KMS-11 (cell line): ENCODE measurements around the gene TMEM204.

Source experiments
- H2AFZ ChIP-seq: fragments of 200-600 bp; sonication (generic); 2 replicates; pipeline ENCODE4 v1.6.1; 2016; ENCODE audit warnings: antibody characterized with exemption, mixed run types, low read depth
- H3K27ac ChIP-seq: fragments of 200-600 bp; sonication (generic); 2 replicates; pipeline ENCODE4 v1.6.1; 2016; ENCODE audit warnings: mild to moderate bottlenecking, mixed run types
- H3K27me3 ChIP-seq: fragments of 200-600 bp; sonication (generic); 2 replicates; pipeline ENCODE4 v1.6.1; 2017; ENCODE audit warnings: mild to moderate bottlenecking, low read depth, mixed run types, moderate library complexity; ENCODE audit not compliant: insufficient read depth
- H3K36me3 ChIP-seq: fragments of 200-600 bp; sonication (generic); 2 replicates; pipeline ENCODE4 v1.6.1; 2017; ENCODE audit warnings: mild to moderate bottlenecking, mixed run types; ENCODE audit not compliant: insufficient read depth
- H3K4me1 ChIP-seq: fragments of 200-600 bp; sonication (generic); 2 replicates; pipeline ENCODE4 v1.6.1; 2016; ENCODE audit warnings: mild to moderate bottlenecking, low read depth, mixed run types; ENCODE audit not compliant: poor library complexity, severe bottlenecking
- H3K4me2 ChIP-seq: fragments of 200-600 bp; sonication (generic); 2 replicates; pipeline ENCODE4 v1.7.0; 2016; ENCODE audit warnings: mild to moderate bottlenecking, mixed run types
- H3K4me3 ChIP-seq: fragments of 200-600 bp; sonication (generic); IDR thresholded peaks from 2 replicates; pipeline ENCODE4 v1.6.1; 2017; ENCODE audit warnings: low read depth, low read length, mixed read lengths; ENCODE audit not compliant: insufficient read depth
- H3K79me2 ChIP-seq: fragments of 200-600 bp; sonication (generic); 2 replicates; pipeline ENCODE4 v1.6.1; 2016; ENCODE audit warnings: low read depth, mixed run types; ENCODE audit not compliant: insufficient read depth
- H3K9ac ChIP-seq: fragments of 200-600 bp; sonication (generic); 2 replicates; pipeline ENCODE4 v1.6.1; 2016; ENCODE audit warnings: mild to moderate bottlenecking, mixed run types
- H4K20me1 ChIP-seq: fragments of 200-600 bp; sonication (generic); 2 replicates; pipeline ENCODE4 v1.6.1; 2016; ENCODE audit warnings: mild to moderate bottlenecking, mixed run types; ENCODE audit not compliant: insufficient read depth
- TF ChIP-seq, protein P1 (sequence below): fragments of 200-600 bp; sonication (generic); conservative IDR thresholded peaks from 2 replicates; pipeline ENCODE4 v1.6.1; 2017; ENCODE audit warnings: low read depth, mild to moderate bottlenecking, antibody characterized with exemption, low read length, moderate library complexity, mixed read lengths

TMEM204 gene

DNA sequence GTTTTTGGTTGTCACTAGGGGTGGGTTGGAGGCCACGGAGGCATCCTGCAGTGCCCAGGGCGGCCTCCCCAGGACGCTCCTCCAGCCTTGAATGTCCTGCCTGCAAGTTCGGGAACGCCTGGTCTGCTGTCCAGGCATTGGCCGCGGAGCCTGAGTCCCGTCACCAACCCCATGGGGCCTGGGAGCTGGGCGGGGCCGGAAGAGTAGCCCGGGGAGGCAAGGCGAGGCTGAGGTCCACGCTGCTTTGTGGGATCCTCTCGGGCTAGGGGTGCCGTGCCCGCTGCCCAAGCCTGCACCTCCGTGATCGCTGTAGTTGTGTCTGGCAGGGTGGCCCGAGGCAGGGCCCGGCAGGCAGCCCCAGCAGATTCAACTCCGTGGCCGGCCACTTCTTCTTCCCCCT lies 27.6 kb upstream of the TMEM204 start:
- H2AFZ ChIP-seq: no peak overlapping the region
- H3K36me3 ChIP-seq: peaks cover 10% of the 10 kb centered on the region; the same call in 1 of the 2 replicates
- H3K9ac ChIP-seq: no peak overlapping the region
- H3K79me2 ChIP-seq: no peaks in the 10 kb centered on the region
- TF ChIP-seq, protein P1, sequence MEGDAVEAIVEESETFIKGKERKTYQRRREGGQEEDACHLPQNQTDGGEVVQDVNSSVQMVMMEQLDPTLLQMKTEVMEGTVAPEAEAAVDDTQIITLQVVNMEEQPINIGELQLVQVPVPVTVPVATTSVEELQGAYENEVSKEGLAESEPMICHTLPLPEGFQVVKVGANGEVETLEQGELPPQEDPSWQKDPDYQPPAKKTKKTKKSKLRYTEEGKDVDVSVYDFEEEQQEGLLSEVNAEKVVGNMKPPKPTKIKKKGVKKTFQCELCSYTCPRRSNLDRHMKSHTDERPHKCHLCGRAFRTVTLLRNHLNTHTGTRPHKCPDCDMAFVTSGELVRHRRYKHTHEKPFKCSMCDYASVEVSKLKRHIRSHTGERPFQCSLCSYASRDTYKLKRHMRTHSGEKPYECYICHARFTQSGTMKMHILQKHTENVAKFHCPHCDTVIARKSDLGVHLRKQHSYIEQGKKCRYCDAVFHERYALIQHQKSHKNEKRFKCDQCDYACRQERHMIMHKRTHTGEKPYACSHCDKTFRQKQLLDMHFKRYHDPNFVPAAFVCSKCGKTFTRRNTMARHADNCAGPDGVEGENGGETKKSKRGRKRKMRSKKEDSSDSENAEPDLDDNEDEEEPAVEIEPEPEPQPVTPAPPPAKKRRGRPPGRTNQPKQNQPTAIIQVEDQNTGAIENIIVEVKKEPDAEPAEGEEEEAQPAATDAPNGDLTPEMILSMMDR: no peak
- no peak overlapping the region for H3K4me3 ChIP-seq
- no peaks in the 10 kb centered on the region for H3K4me1 ChIP-seq
- no peaks in the 10 kb centered on the region for H4K20me1 ChIP-seq
- H3K27ac ChIP-seq: no peak overlapping the region
- H3K27me3 ChIP-seq: no peaks in the 10 kb centered on the region
- no peak overlapping the region for H3K4me2 ChIP-seq

DNA sequence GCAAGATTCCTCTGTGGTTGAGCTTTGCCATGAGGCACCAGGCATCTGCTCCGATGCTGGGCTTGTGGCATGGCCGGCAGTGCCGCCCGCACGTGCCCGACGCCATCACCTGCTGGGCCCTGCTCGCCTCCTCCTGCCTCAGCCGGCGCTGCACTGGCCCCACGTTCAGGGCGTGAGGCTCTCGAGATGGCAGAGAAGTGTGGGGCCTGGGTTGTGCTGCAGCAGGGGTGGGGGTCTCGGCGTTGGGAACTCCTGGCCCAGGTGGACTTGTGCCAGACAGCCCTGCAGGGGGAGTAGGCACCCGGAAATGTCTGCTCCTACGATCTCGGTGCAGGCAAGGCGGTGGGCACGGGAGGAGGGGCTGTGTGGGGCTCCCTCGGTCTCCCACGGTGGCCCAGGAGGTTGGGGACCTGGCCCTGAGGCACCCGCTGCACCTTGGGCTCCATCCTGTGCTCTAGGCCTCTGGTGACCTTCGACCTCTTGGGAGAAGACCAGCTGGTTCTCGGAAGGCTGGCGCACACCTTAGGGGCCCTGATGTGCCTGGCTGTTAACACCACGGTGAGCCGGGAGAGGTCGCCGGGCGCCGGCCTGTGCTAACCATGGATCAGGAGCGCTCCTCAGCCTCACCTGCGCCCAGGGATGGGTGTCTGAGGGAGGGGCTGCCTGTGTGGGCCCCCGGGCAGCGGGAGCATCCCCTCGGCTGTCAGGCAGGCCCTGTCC lies 26.8 kb upstream of the TMEM204 start:
- Histone ChIP-seq H3K4me3 (no peak overlapping the region), H3K79me2 (no peaks in the 10 kb centered on the region), H3K4me1 (no peaks in the 10 kb centered on the region), H3K27me3 (no peaks in the 10 kb centered on the region), H2AFZ (no peak overlapping the region), H3K4me2 (no peak overlapping the region), H3K27ac (no peak overlapping the region), H3K9ac (no peak overlapping the region), H3K36me3 (peaks cover 4% of the 10 kb centered on the region; the same call in 1 of the 2 replicates), H4K20me1 (no peaks in the 10 kb centered on the region)
- TF ChIP-seq, protein P1: no peak

DNA sequence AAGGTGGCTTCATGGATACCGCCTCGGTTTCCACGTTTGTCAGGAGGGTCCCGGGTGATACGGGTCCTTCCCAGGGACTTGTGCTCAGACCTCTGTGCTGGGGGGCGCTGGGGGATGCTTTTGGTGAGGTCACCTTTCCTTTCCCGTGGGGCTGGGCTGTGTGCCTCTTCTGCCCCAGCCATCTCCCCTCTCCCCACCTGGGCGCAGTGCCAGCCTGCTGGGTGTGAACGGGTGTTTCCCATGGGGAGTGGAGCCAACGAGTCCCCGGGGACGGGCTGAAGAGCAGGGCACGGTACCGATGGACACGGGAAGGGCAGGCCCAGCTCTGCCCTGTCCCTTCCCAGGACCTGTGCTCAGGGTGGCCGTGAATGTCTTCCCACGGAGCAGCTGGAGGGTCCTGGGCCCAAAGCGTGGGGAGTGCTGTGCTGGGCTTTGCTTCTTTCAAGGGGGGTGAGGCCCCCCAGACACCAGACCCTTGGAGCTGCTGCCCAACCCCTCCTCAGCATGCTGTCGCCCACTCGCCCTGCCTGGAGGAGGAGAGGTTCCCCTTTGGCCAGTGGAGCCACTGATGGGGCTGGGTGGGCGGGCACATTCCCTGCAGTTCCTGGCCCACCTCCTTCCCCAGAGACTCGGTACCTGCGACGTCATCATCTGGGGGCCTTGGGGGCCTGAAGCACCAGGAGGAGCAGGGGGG lies 24.8 kb upstream of the TMEM204 start:
- Histone ChIP-seq H3K27me3 (no peaks in the 10 kb centered on the region), H3K27ac (no peak overlapping the region), H3K79me2 (no peaks in the 10 kb centered on the region), H3K4me3 (no peak overlapping the region), H3K4me1 (no peaks in the 10 kb centered on the region), H3K36me3 (no peaks in the 10 kb centered on the region), H3K9ac (no peak overlapping the region), H4K20me1 (no peaks in the 10 kb centered on the region), H2AFZ (no peak overlapping the region), H3K4me2 (no peak overlapping the region)
- TF ChIP-seq, protein P1: no peak

- Histone ChIP-seq H3K27ac (no peak overlapping the region), H2AFZ (no peak overlapping the region), H3K9ac (no peak overlapping the region), H3K4me2 (no peak overlapping the region), H3K4me3 (no peak overlapping the region), H4K20me1 (no peaks in the 10 kb centered on the region), H3K79me2 (no peaks in the 10 kb centered on the region), H3K27me3 (no peaks in the 10 kb centered on the region), H3K4me1 (no peaks in the 10 kb centered on the region), H3K36me3 (no peaks in the 10 kb centered on the region)
- TF ChIP-seq, protein P1: no peak
Observed at GRCh38 chr16:1509307-1510221, 23.9 kb upstream of the TMEM204 start.
